ENCODE results near the gene ITM2C.

Gene ITM2C

DNA sequence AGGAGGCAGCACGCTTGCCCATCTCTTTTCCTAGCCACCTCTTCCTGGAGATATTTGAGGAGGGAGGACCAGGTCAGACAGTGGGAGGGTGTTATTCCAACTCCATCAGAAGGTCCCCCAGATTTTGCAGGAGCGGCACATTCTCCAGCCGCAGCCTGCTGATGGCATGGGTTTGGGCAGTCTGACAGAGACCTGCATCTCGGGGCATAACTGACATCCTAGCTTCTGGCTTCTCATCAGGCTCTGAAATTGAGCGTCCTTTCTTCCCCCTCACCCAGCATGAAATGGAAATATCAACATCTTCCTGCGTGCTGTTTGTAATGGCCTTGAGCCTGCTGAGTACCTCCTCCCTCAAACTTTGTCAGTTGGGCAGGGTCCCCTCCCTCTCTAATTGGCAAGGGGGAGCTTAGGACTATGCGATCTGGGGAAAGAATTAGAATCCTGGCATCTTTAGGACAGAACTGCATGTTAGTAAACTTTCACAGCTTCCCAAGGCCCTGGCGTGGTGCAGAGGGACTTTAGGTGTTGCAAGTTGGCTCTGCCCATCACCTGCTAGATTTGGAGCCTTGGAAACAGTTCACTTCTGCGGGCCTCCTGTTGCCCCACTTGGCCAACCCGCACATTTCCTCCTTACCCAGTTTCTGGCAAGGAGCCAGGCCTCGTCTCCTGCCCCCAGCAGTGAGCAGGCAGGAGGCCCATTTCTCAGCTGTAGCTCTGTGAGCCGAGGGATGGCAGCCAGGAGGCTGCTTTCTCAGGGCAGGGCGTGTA lies 2.2 kb downstream of the ITM2C start (continued):
- TF ChIP-seq, protein P1, sequence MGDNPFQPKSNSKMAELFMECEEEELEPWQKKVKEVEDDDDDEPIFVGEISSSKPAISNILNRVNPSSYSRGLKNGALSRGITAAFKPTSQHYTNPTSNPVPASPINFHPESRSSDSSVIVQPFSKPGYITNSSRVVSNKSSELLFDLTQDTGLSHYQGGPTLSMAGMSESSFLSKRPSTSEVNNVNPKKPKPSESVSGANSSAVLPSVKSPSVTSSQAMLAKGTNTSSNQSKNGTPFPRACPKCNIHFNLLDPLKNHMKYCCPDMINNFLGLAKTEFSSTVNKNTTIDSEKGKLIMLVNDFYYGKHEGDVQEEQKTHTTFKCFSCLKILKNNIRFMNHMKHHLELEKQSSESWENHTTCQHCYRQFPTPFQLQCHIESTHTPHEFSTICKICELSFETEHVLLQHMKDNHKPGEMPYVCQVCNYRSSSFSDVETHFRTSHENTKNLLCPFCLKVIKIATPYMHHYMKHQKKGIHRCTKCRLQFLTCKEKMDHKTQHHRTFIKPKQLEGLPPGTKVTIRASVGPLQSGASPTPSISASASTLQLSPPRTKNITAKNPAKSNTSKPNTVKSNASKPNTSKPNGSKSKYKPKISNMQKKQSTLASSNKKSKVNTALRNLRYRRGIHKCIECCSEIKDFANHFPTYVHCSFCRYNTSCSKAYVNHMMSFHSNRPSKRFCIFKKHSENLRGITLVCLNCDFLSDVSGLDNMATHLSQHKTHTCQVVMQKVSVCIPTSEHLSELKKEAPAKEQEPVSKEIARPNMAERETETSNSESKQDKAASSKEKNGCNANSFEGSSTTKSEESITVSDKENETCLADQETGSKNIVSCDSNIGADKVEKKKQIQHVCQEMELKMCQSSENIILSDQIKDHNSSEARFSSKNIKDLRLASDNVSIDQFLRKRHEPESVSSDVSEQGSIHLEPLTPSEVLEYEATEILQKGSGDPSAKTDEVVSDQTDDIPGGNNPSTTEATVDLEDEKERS (tag by site-specific recombination; IDR thresholded peaks at IDR 0.05): no peak
- no peak for TF ChIP-seq KLF8 (tag by site-specific recombination; IDR thresholded peaks at IDR 0.05)
- no peak for TF ChIP-seq ZFHX2 (tag by site-specific recombination; conservative IDR thresholded peaks at IDR 0.05)
- no peak for TF ChIP-seq TCF7L2 (IDR thresholded peaks at IDR 0.05; ENCODE audit: borderline replicate concordance, low read depth, low read length)
- no peak for TF ChIP-seq ZNF654 (tag by site-specific recombination; IDR thresholded peaks at IDR 0.05; ENCODE audit: low read depth)
- TF ChIP-seq ZNF555 (tag by site-specific recombination; conservative IDR thresholded peaks at IDR 0.05): no peak
- TF ChIP-seq, protein P2, sequence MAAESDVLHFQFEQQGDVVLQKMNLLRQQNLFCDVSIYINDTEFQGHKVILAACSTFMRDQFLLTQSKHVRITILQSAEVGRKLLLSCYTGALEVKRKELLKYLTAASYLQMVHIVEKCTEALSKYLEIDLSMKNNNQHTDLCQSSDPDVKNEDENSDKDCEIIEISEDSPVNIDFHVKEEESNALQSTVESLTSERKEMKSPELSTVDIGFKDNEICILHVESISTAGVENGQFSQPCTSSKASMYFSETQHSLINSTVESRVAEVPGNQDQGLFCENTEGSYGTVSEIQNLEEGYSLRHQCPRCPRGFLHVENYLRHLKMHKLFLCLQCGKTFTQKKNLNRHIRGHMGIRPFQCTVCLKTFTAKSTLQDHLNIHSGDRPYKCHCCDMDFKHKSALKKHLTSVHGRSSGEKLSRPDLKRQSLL (tag by site-specific recombination; IDR thresholded peaks at IDR 0.05): no peak
- TF ChIP-seq ZNF211 (tag by site-specific recombination; IDR thresholded peaks at IDR 0.05; ENCODE audit: low read depth): no peak
- TF ChIP-seq, protein P3, sequence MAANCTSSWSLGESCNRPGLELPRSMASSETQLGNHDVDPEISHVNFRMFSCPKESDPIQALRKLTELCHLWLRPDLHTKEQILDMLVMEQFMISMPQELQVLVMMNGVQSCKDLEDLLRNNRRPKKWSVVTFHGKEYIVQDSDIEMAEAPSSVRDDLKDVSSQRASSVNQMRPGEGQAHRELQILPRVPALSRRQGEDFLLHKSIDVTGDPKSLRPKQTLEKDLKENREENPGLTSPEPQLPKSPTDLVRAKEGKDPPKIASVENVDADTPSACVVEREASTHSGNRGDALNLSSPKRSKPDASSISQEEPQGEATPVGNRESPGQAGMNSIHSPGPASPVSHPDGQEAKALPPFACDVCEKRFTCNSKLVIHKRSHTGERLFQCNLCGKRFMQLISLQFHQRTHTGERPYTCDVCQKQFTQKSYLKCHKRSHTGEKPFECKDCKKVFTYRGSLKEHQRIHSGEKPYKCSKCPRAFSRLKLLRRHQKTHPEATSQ (tag by site-specific recombination; IDR thresholded peaks at IDR 0.05): no peak
- TF ChIP-seq ZSCAN23 (tag by site-specific recombination; IDR thresholded peaks at IDR 0.05): no peak
- no peak for TF ChIP-seq ZNF274 (IDR thresholded peaks at IDR 0.05; ENCODE audit: low read length)
- no peak for TF ChIP-seq ZNF274 (tag by site-specific recombination; IDR thresholded peaks at IDR 0.05; ENCODE audit: borderline replicate concordance)
- TF ChIP-seq, protein P4, sequence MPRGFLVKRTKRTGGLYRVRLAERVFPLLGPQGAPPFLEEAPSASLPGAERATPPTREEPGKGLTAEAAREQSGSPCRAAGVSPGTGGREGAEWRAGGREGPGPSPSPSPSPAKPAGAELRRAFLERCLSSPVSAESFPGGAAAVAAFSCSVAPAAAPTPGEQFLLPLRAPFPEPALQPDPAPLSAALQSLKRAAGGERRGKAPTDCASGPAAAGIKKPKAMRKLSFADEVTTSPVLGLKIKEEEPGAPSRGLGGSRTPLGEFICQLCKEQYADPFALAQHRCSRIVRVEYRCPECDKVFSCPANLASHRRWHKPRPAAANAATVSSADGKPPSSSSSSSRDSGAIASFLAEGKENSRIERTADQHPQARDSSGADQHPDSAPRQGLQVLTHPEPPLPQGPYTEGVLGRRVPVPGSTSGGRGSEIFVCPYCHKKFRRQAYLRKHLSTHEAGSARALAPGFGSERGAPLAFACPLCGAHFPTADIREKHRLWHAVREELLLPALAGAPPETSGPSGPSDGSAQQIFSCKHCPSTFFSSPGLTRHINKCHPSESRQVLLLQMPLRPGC (tag by site-specific recombination; IDR thresholded peaks at IDR 0.05): no peak
- no peak for TF ChIP-seq ZEB2 (tag by site-specific recombination; IDR thresholded peaks at IDR 0.05)
- TF ChIP-seq SP3 (tag by site-specific recombination; IDR thresholded peaks at IDR 0.05): no peak
- TF ChIP-seq, protein P5, sequence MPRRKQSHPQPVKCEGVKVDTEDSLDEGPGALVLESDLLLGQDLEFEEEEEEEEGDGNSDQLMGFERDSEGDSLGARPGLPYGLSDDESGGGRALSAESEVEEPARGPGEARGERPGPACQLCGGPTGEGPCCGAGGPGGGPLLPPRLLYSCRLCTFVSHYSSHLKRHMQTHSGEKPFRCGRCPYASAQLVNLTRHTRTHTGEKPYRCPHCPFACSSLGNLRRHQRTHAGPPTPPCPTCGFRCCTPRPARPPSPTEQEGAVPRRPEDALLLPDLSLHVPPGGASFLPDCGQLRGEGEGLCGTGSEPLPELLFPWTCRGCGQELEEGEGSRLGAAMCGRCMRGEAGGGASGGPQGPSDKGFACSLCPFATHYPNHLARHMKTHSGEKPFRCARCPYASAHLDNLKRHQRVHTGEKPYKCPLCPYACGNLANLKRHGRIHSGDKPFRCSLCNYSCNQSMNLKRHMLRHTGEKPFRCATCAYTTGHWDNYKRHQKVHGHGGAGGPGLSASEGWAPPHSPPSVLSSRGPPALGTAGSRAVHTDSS (tag by site-specific recombination; IDR thresholded peaks at IDR 0.05): no peak
- TF ChIP-seq ZNF404 (tag by site-specific recombination; IDR thresholded peaks at IDR 0.05): no peak
- TF ChIP-seq ZNF202 (tag by site-specific recombination; IDR thresholded peaks at IDR 0.05; ENCODE audit: borderline replicate concordance): no peak
- TF ChIP-seq ZNF747 (tag by site-specific recombination; IDR thresholded peaks at IDR 0.05): no peak
- no peak for TF ChIP-seq BCL11A (tag by site-specific recombination; IDR thresholded peaks at IDR 0.05; ENCODE audit: low read depth)
- TF ChIP-seq ZNF776 (tag by site-specific recombination; IDR thresholded peaks at IDR 0.05; ENCODE audit: borderline replicate concordance): no peak
- TF ChIP-seq, protein P6, sequence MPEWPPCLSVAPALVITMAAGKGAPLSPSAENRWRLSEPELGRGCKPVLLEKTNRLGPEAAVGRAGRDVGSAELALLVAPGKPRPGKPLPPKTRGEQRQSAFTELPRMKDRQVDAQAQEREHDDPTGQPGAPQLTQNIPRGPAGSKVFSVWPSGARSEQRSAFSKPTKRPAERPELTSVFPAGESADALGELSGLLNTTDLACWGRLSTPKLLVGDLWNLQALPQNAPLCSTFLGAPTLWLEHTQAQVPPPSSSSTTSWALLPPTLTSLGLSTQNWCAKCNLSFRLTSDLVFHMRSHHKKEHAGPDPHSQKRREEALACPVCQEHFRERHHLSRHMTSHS (tag by site-specific recombination; IDR thresholded peaks at IDR 0.05): no peak
- no peak for TF ChIP-seq BCL11B (tag by site-specific recombination; IDR thresholded peaks at IDR 0.05; ENCODE audit: low read depth)
- TF ChIP-seq ZNF560 (tag by site-specific recombination; IDR thresholded peaks at IDR 0.05; ENCODE audit: borderline replicate concordance): no peak
- TF ChIP-seq, protein P7, sequence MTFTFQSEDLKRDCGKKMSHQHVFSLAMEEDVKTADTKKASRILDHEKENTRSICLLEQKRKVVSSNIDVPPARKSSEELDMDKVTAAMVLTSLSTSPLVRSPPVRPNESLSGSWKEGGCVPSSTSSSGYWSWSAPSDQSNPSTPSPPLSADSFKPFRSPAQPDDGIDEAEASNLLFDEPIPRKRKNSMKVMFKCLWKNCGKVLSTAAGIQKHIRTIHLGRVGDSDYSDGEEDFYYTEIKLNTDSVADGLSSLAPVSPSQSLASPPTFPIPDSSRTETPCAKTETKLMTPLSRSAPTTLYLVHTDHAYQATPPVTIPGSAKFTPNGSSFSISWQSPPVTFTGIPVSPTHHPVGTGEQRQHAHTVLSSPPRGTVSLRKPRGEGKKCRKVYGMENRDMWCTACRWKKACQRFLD (tag by site-specific recombination; IDR thresholded peaks at IDR 0.05): no peak
- TF ChIP-seq KLF10 (tag by site-specific recombination; IDR thresholded peaks at IDR 0.05): peak; percentile 55; the same call in 1 of the 2 replicates
- 0 out of 2 replicates have a peak, but pooled peaks have one; percentile 44 for TF ChIP-seq ZNF112 (tag by site-specific recombination; IDR thresholded peaks at IDR 0.05)

Data from HEK293 (cell line).